ENCODE data around the gene CAND2. TPM values are rescaled to one million over a fixed set of nuclear protein-coding genes. Genes with fewer than 3 reads are reported as not detected.

The CAND2 gene
- total RNA-seq, 1 donor from 2014 or later: 1.2 TPM

Other genes starting within 250 kb of the CAND2 start
- 24.5 and 29.0 TPM in 2 replicates for gene MKRN2, start 239.6 kb upstream of the CAND2 start, total RNA-seq
- 70.9 and 84.0 TPM in 2 replicates for gene RAF1, start 132.6 kb upstream of the CAND2 start, total RNA-seq
- gene TMEM40, start 37.4 kb upstream of the CAND2 start, total RNA-seq: 0.13 TPM in 1 of 2 replicates, not detected in the other
- 1,083 and 1,565 TPM in 2 replicates for gene RPL32, start 44.9 kb downstream of the CAND2 start, total RNA-seq